ENCODE measurements around the gene LPP. TPM values are rescaled to one million over a fixed set of nuclear protein-coding genes. Genes with fewer than 3 reads are reported as not detected.

Gene LPP
- polyA plus RNA-seq, 1 donor (not counting 4 experiments of a cell fraction or from before 2014, with no cell fraction given) = 16.0 TPM

DNA sequence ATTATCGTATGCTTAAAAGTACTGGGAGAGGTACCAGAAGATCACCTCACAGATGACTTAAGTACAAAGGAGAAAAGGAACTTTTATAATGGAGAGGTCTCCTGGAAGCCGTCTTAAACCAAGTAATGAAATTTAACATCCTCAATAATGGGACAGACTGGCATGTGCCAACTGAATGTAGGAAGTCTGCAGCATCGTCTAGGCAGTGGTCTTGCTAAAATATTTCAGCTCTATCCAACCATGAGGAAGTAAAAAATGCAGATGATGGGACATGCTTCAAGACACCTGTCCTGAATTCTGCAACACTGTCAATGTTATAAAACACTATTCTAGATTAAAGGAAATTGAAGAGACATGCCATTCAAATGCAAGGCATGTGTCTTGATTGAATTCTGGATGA lies 559.0 kb downstream of the LPP start:
- H3K27me3 ChIP-seq (ENCODE audit: control insufficient read depth, extremely low read depth, insufficient read depth, low read length) = no peaks in the 10 kb centered on the region
- H2AFZ ChIP-seq (ENCODE audit: control insufficient read depth, low read length) = no peak overlapping the region
- no peaks in the 10 kb centered on the region for H3K4me1 ChIP-seq (ENCODE audit: control insufficient read depth, extremely low read depth, insufficient read depth, low read length)
- dilution Hi-C loops (cut with MboI; ENCODE audit: extremely low pct_ligation_motif_present, low sequenced_read_pairs) = no loop called here
- no peak overlapping the region for H3K4me2 ChIP-seq (ENCODE audit: control insufficient read depth, extremely low read depth, insufficient read depth, low read depth, low read length)
- no peaks in the 10 kb centered on the region for H3K36me3 ChIP-seq (ENCODE audit: control insufficient read depth in 2 of 2, extremely low read depth in 1 of 2, insufficient read depth in 2 of 2, low read length in 2 of 2)
- H4K20me1 ChIP-seq (ENCODE audit: control insufficient read depth, extremely low read depth, insufficient read depth, low read length) = no peaks in the 10 kb centered on the region
- no peak for FAIRE-seq
- TF ChIP-seq EZH2 (IDR thresholded peaks at IDR 0.05; ENCODE audit: low read length) = no peak
- TF ChIP-seq, protein P1, sequence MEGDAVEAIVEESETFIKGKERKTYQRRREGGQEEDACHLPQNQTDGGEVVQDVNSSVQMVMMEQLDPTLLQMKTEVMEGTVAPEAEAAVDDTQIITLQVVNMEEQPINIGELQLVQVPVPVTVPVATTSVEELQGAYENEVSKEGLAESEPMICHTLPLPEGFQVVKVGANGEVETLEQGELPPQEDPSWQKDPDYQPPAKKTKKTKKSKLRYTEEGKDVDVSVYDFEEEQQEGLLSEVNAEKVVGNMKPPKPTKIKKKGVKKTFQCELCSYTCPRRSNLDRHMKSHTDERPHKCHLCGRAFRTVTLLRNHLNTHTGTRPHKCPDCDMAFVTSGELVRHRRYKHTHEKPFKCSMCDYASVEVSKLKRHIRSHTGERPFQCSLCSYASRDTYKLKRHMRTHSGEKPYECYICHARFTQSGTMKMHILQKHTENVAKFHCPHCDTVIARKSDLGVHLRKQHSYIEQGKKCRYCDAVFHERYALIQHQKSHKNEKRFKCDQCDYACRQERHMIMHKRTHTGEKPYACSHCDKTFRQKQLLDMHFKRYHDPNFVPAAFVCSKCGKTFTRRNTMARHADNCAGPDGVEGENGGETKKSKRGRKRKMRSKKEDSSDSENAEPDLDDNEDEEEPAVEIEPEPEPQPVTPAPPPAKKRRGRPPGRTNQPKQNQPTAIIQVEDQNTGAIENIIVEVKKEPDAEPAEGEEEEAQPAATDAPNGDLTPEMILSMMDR (optimal IDR thresholded peaks at IDR 0.05 in 1 of 3, IDR thresholded peaks at IDR 0.05 in 1 of 3, conservative IDR thresholded peaks at IDR 0.05 in 1 of 3; ENCODE audit: extremely low read depth in 1 of 3, insufficient read depth in 2 of 3, low read length in 3 of 3) = no peak
- DNase-seq (ENCODE audit: low read depth, low spot score) = no peak
- H3K27ac ChIP-seq (ENCODE audit: control insufficient read depth, insufficient read depth, low read length) = no peak overlapping the region
- no peaks in the 10 kb centered on the region for H3K9me3 ChIP-seq (ENCODE audit: control insufficient read depth, low read depth, low read length)
- H3K9me1 ChIP-seq (ENCODE audit: control insufficient read depth, extremely low read depth, insufficient read depth, low read length) = no peaks in the 10 kb centered on the region
- no peak overlapping the region for H3K4me3 ChIP-seq (ENCODE audit: control insufficient read depth in 2 of 3, extremely low read depth in 1 of 3, insufficient read depth in 2 of 3, low read depth in 1 of 3, low read length in 3 of 3)
- H3K9ac ChIP-seq (ENCODE audit: control insufficient read depth, extremely low read depth, insufficient read depth, low read length) = no peak overlapping the region
- no peaks in the 10 kb centered on the region for H3K79me2 ChIP-seq (ENCODE audit: control insufficient read depth, insufficient read depth, low read length)

DNA sequence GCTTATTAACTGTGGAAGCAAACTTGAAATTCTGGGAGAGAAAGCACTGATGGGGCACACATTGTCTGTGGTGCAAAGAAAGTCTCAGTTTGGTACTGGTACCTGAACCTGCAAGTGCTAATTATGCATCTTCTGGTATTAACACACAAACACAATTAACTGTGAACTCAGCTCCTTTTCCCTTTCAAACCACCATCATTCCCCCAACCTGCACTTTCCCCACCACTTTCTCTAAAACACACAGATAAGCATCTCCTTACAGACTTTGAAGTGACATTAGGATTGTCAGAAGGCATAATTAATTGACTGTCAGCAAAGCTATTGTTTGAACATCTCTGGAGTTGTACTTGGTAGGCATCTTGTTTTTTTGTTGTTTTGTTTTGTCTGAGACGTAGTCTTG lies 565.6 kb downstream of the LPP start:
- Histone ChIP-seq H3K9ac (ENCODE audit: control insufficient read depth, extremely low read depth, insufficient read depth, low read length) (no peak overlapping the region), H3K4me1 (ENCODE audit: control insufficient read depth, extremely low read depth, insufficient read depth, low read length) (peaks cover 7% of the 10 kb centered on the region), H3K27me3 (ENCODE audit: control insufficient read depth, extremely low read depth, insufficient read depth, low read length) (no peaks in the 10 kb centered on the region), H3K9me1 (ENCODE audit: control insufficient read depth, extremely low read depth, insufficient read depth, low read length) (no peaks in the 10 kb centered on the region), H3K4me3 (ENCODE audit: control insufficient read depth in 2 of 3, extremely low read depth in 1 of 3, insufficient read depth in 2 of 3, low read depth in 1 of 3, low read length in 3 of 3) (no peak overlapping the region), H3K27ac (ENCODE audit: control insufficient read depth, insufficient read depth, low read length) (no peak overlapping the region), H3K9me3 (ENCODE audit: control insufficient read depth, low read depth, low read length) (no peaks in the 10 kb centered on the region), H3K4me2 (ENCODE audit: control insufficient read depth, extremely low read depth, insufficient read depth, low read depth, low read length) (no peak overlapping the region), H3K79me2 (ENCODE audit: control insufficient read depth, insufficient read depth, low read length) (no peaks in the 10 kb centered on the region), H3K36me3 (ENCODE audit: control insufficient read depth in 2 of 2, extremely low read depth in 1 of 2, insufficient read depth in 2 of 2, low read length in 2 of 2) (no peaks in the 10 kb centered on the region), H4K20me1 (ENCODE audit: control insufficient read depth, extremely low read depth, insufficient read depth, low read length) (no peaks in the 10 kb centered on the region), H2AFZ (ENCODE audit: control insufficient read depth, low read length) (no peak overlapping the region)
- dilution Hi-C loops (cut with MboI; ENCODE audit: extremely low pct_ligation_motif_present, low sequenced_read_pairs) = no loop called here
- FAIRE-seq = no peak
- DNase-seq (ENCODE audit: low read depth, low spot score) = no peak
- TF ChIP-seq, protein P1 (optimal IDR thresholded peaks at IDR 0.05 in 1 of 3, IDR thresholded peaks at IDR 0.05 in 1 of 3, conservative IDR thresholded peaks at IDR 0.05 in 1 of 3; ENCODE audit: extremely low read depth in 1 of 3, insufficient read depth in 2 of 3, low read length in 3 of 3) = no peak
- TF ChIP-seq EZH2 (IDR thresholded peaks at IDR 0.05; ENCODE audit: low read length) = no peak

All from keratinocyte (primary cell).